ENCODE results near the gene ERGIC1.

- TF ChIP-seq CTCF (IDR thresholded peaks at IDR 0.05; ENCODE audit: insufficient read depth, low read length, poor library complexity, severe bottlenecking) (no peak), EZH2phosphoT487 (conservative IDR thresholded peaks at IDR 0.05; ENCODE audit: low read length) (no peak)
Measured at GRCh38 chr5:172791726-172792445, 42.2 kb upstream of the ERGIC1 start.
